OCI-LY3 (cell line): ENCODE data around the gene MYBPC1.

Experiments
- EZH2phosphoT487 ChIP-seq: fragments of 200-600 bp; shearing (Covaris generic); IDR thresholded peaks from 2 replicates; pipeline ENCODE4 v1.6.1; 2018; ENCODE audit warnings: antibody characterized with exemption, mixed run types, low read depth
- TF ChIP-seq, protein P1 (sequence below): fragments of 200-600, 300-600 bp; sonication (generic); IDR thresholded peaks from 2 replicates; pipeline ENCODE4 v1.5.1; 2014; ENCODE audit warnings: antibody characterized with exemption, low read length, low read depth

DNA sequence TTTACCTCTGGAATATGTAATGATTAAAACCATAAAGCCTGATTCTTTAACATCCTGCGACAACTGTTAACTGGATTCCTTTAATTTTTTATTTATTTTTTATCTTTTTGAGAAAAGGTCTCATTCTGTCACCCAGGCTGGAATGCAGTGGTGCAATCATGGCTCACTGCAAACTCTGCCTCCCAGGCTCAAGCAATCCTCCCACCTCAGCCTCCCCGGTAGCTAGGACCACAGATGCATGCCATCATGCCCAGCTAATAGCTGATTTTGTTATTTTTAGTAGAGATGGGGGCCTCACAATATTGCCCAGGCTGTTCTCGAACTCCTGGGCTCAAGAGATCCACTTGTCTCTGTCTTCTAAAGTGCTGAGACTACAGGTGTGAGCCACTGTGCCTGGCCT lies 3.7 kb downstream of the MYBPC1 start:
- TF ChIP-seq, protein P1, sequence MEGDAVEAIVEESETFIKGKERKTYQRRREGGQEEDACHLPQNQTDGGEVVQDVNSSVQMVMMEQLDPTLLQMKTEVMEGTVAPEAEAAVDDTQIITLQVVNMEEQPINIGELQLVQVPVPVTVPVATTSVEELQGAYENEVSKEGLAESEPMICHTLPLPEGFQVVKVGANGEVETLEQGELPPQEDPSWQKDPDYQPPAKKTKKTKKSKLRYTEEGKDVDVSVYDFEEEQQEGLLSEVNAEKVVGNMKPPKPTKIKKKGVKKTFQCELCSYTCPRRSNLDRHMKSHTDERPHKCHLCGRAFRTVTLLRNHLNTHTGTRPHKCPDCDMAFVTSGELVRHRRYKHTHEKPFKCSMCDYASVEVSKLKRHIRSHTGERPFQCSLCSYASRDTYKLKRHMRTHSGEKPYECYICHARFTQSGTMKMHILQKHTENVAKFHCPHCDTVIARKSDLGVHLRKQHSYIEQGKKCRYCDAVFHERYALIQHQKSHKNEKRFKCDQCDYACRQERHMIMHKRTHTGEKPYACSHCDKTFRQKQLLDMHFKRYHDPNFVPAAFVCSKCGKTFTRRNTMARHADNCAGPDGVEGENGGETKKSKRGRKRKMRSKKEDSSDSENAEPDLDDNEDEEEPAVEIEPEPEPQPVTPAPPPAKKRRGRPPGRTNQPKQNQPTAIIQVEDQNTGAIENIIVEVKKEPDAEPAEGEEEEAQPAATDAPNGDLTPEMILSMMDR = no peak
- TF ChIP-seq EZH2phosphoT487 = no peak
